OCI-LY7 (cell line): ENCODE data around the gene GTPBP10. TPM values are rescaled to one million over a fixed set of nuclear protein-coding genes. Genes with fewer than 3 reads are reported as not detected.
A peak's percentile ranks its signal among the peaks of the same experiment; 100 is the strongest.

Source experiments
- Bru-seq: library from RNA; stranded (reverse); fragments of 400-500 nt; gene quantifications from one replicate; lab custom pipeline; 2021; lab: Mats Ljungman, UMichigan
- BruChase-seq, 2 experiments: library from RNA; stranded (reverse); fragments of 400-500 nt; gene quantifications; one replicate each; lab custom pipeline; 2021; lab: Mats Ljungman, UMichigan
- BruUV-seq: library from RNA; stranded (reverse); fragments of 400-500 nt; replicated peaks from 2 replicates; lab custom pipeline; 2021; lab: Mats Ljungman, UMichigan
- CTCF ChIA-PET: fragments of 300-600 bp; sonication (Branson Sonifier 250); formaldehyde crosslinking; loops from one replicate; lab custom pipeline; 2022; ENCODE audit warnings: antibody characterized with exemption; ENCODE audit not compliant: unreplicated experiment; lab: Charles Lee
- POLR2A ChIA-PET: fragments of 300-600 bp; sonication (Branson Sonifier 250); formaldehyde crosslinking; loops from one replicate; lab custom pipeline; 2022; ENCODE audit warnings: antibody characterized with exemption; lab: Charles Lee
- DNase-seq: peaks from one replicate; pipeline ENCODE4 v3.0.0-alpha.2; 2015; ENCODE audit warnings: low spot score
- H2AFZ ChIP-seq: fragments of 200-600 bp; sonication (generic), shearing (Covaris generic); 2 replicates; pipeline ENCODE4 v1.6.1; 2014; ENCODE audit warnings: mild to moderate bottlenecking, antibody characterized with exemption, low read length, moderate library complexity
- H3K27ac ChIP-seq: fragments of 200-600 bp; sonication (generic); 2 replicates; pipeline ENCODE4 v1.5.1; 2014; ENCODE audit warnings: mixed run types, low read depth, mild to moderate bottlenecking, moderate library complexity, low read length, inconsistent platforms; ENCODE audit not compliant: poor library complexity, severe bottlenecking
- H3K36me3 ChIP-seq: fragments of 200-600 bp; sonication (generic); 2 replicates; pipeline ENCODE4 v1.6.1; 2014; ENCODE audit warnings: mild to moderate bottlenecking, antibody characterized with exemption, low read length, moderate library complexity, mixed read lengths; ENCODE audit not compliant: insufficient read depth
- H3K4me1 ChIP-seq: fragments of 200-600 bp; sonication (generic); 2 replicates; pipeline ENCODE4 v1.5.1; 2014; ENCODE audit warnings: mild to moderate bottlenecking, low read length; ENCODE audit not compliant: insufficient read depth, poor library complexity, severe bottlenecking
- H3K4me2 ChIP-seq: fragments of 200-600 bp; sonication (generic); 2 replicates; pipeline ENCODE4 v1.6.1; 2014; ENCODE audit warnings: mild to moderate bottlenecking, low read length
- H3K4me3 ChIP-seq: fragments of 200-600 bp; sonication (generic); 2 replicates; pipeline ENCODE4 v1.5.1; 2014; ENCODE audit warnings: mild to moderate bottlenecking, low read depth, low read length; ENCODE audit not compliant: poor library complexity, severe bottlenecking
- H3K79me2 ChIP-seq: fragments of 200-600 bp; sonication (generic); 2 replicates; pipeline ENCODE4 v1.6.1; 2016; ENCODE audit warnings: low read depth, mild to moderate bottlenecking, low read length, moderate library complexity, mixed read lengths; ENCODE audit not compliant: insufficient read depth
- H3K9me2 ChIP-seq: fragments of 200-600 bp; sonication (generic); 2 replicates; pipeline ENCODE4 v1.6.1; 2016; ENCODE audit warnings: mild to moderate bottlenecking, low read length, mixed read lengths; ENCODE audit not compliant: insufficient read depth
- H3K9me3 ChIP-seq: fragments of 200-600 bp; sonication (generic); 2 replicates; pipeline ENCODE4 v1.6.1; 2014; ENCODE audit warnings: mild to moderate bottlenecking, mixed run types, low read length, mixed read lengths
- H4K20me1 ChIP-seq: fragments of 200-600 bp; sonication (generic); 2 replicates; pipeline ENCODE4 v1.6.1; 2014; ENCODE audit warnings: mild to moderate bottlenecking, antibody characterized with exemption, low read length, moderate library complexity, mixed read lengths; ENCODE audit not compliant: insufficient read depth
- CTCF ChIP-seq: fragments of 200-600 bp; sonication (generic); conservative IDR thresholded peaks from 2 replicates; pipeline ENCODE4 v1.5.1; 2014; ENCODE audit warnings: mild to moderate bottlenecking, antibody characterized with exemption, low read length, moderate library complexity, mixed read lengths
- EZH2phosphoT487 ChIP-seq: fragments of 200-600 bp; sonication (generic); IDR thresholded peaks from 2 replicates; pipeline ENCODE4 v1.6.1; 2018; ENCODE audit warnings: low read depth, borderline replicate concordance, mild to moderate bottlenecking, mixed run types, antibody characterized with exemption, low read length, moderate library complexity, mixed read lengths
- intact Hi-C: fragments of 100-400 bp; cut with micrococcal nuclease; formaldehyde crosslinking; loops from one replicate; pipeline ENCODE4 v1.10.0; 2022; ENCODE audit not compliant: unreplicated experiment
- long read RNA-seq: library from polyadenylated mRNA; stranded (forward); transcript quantifications from one replicate; pipeline ENCODE4 v2.0.0, GENCODE V29; 2022
- total RNA-seq, 2 experiments: library from RNA; depleted of rRNA in 1 of 2; stranded (reverse); fragments of >200 nt in 1 of 2; shearing (Covaris generic) in 1 of 2; gene quantifications; 2 replicates each; pipeline ENCODE4 v1.2.3, GENCODE V29; 2014 to 2022

GTPBP10 gene, protein sequence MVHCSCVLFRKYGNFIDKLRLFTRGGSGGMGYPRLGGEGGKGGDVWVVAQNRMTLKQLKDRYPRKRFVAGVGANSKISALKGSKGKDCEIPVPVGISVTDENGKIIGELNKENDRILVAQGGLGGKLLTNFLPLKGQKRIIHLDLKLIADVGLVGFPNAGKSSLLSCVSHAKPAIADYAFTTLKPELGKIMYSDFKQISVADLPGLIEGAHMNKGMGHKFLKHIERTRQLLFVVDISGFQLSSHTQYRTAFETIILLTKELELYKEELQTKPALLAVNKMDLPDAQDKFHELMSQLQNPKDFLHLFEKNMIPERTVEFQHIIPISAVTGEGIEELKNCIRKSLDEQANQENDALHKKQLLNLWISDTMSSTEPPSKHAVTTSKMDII
- 13.1 and 16.5 TPM in 2 replicates for total RNA-seq (2014; rRNA removed; shearing (Covaris generic))
- 38.8 and 43.4 TPM in 2 replicates for total RNA-seq (2022)
- Bru-seq, nascent RNA: percentile 90 among the genes with signal in this experiment
- BruChase-seq, experiment 1, labeled RNA remaining after a 6-hour chase: percentile 79 among the genes with signal in this experiment
- BruChase-seq, experiment 2, labeled RNA remaining after a 2-hour chase: percentile 88 among the genes with signal in this experiment
- long read RNA-seq, full-length matches to known transcripts: 12 of 21 reads
- long read RNA-seq, partial matches to known transcripts: 4 of 21 reads
- long read RNA-seq, other reads (novel, unspliced or antisense): 5 of 21 reads

DNA sequence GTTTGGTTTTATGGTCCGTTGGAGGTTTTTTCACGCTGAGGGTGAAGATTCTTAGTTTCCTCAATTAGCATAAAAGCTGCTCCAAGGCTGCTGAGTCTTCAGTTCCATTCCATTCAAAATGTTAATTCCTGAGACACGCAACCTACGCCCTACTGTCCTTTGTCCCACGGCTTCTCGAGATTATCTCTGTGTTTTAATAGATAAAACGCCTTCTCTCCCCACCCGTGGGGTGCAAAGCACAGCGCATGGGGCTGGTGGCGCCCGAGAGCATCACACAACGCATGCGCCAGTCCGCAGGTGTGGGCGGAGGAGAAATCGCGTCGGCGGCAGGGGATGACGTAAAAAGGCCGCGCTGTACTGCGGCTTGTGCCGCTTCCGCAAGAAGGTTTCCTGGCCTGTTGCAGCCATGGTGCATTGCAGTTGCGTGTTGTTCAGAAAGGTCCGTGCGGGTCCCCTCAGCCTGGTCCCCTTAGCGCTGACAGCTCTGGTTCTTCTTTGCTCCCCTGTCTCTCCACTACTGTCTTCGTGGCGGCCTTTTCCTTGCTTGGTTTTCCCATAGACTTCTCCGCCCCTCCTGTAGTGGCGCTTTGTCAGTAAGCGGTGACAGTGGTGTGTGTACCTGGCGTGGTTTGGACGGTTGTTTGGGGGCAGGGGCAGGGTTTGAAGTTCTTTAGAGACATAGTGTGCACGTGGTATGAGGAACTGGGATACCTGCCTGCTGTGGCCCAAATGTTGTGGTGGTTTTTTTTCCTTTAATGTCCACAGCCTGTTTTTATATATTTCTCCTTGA, at the start of gene GTPBP10:
GTPBP10 (plus strand) TSS at position 381 of the 790 bp plus-strand sequence; CDS start at position 407, 26 bp downstream.
- peaks cover 24% of the 10 kb centered on the region for H3K36me3 ChIP-seq
- POLR2A ChIA-PET: interaction anchor here (0.6 to 1.3 kb wide), 7 partner anchors 9 to 698 kb away, joined by 3 to 6 read pairs (median 4); no protein-coding TSS in a partner anchor
- no peaks in the 10 kb centered on the region for H3K9me2 ChIP-seq
- H3K4me1 ChIP-seq: peaks cover 20% of the 10 kb centered on the region
- no peak for TF ChIP-seq EZH2phosphoT487
- peak; percentile 81 for TF ChIP-seq CTCF
- H3K27ac ChIP-seq: peak within 1 kb of the TSS; percentile 79
- H2AFZ ChIP-seq: peak within 1 kb of the TSS; percentile 99
- H3K4me3 ChIP-seq: peak within 1 kb of the TSS; percentile 84
- CTCF ChIA-PET: interaction anchor here (0.9 to 1.0 kb wide), 2 partner anchors 11 to 60 kb away, joined by 3 read pairs; no protein-coding TSS in a partner anchor
- DNase-seq: peak; percentile 97
- H3K9me3 ChIP-seq: no peaks in the 10 kb centered on the region
- peak within 1 kb of the TSS; percentile 97 for H3K4me2 ChIP-seq
- intact Hi-C loops: loop anchor here (1.0 kb wide), 1 partner anchor 57 kb away; the partner anchor contains the start of gene CLDN12
- H4K20me1 ChIP-seq: no peaks in the 10 kb centered on the region
- BruUV-seq: TSS peak; percentile 89
- peaks cover 45% of the 10 kb centered on the region for H3K79me2 ChIP-seq

- H4K20me1 ChIP-seq: no peaks in the 10 kb centered on the region
- H3K4me2 ChIP-seq: no peak overlapping the region
- TF ChIP-seq CTCF: peak; percentile 76
- no peak for TF ChIP-seq EZH2phosphoT487
- H3K9me2 ChIP-seq: no peaks in the 10 kb centered on the region
- peak; percentile 30 for DNase-seq
- no TSS peak for BruUV-seq
- no peak overlapping the region for H3K27ac ChIP-seq
- no peaks in the 10 kb centered on the region for H3K79me2 ChIP-seq
- no peak overlapping the region for H3K4me3 ChIP-seq
- H3K4me1 ChIP-seq: no peaks in the 10 kb centered on the region
- POLR2A ChIA-PET: interaction anchor here (0.6 kb wide), 1 partner anchor 19 kb away, joined by 3 read pairs; no protein-coding TSS in a partner anchor
- CTCF ChIA-PET: no interaction called here
- intact Hi-C loops: no loop called here
- 0 out of 2 replicates have a peak, but pooled peaks cover under 1% of the 10 kb centered on the region for H3K9me3 ChIP-seq
- H2AFZ ChIP-seq: no peak overlapping the region
- no peaks in the 10 kb centered on the region for H3K36me3 ChIP-seq
Observed at GRCh38 chr7:90298145-90299038, 48.1 kb upstream of the GTPBP10 start.
